GM23338 (cell line): ENCODE measurements around the gene MAGEB3. TPM values are rescaled to one million over a fixed set of nuclear protein-coding genes. Genes with fewer than 3 reads are reported as not detected.

Experiments
- ATAC-seq: fragments of 200-7000 bp; cut with Tn5 transposase; 3 replicates; pipeline ENCODE4 v1.9.1; 2020
- DNase-seq: peaks from one replicate; pipeline ENCODE4 v3.0.0-alpha.2; 2015; ENCODE audit warnings: low spot score
- H2AFZ ChIP-seq: fragments of 200-600 bp; sonication (generic); 2 replicates; pipeline ENCODE4 v1.8.0; 2016; ENCODE audit warnings: antibody characterized with exemption, mild to moderate bottlenecking, moderate library complexity
- H3F3A ChIP-seq: fragments of 200-600 bp; sonication (generic); replicated peaks from 2 replicates; pipeline ENCODE4 v1.8.0; 2017; ENCODE audit warnings: antibody characterized with exemption, mixed run types, low read depth
- H3K27ac ChIP-seq: fragments of 200-600 bp; sonication (generic); 2 replicates; pipeline ENCODE4 v1.6.1; 2016; ENCODE audit warnings: low read depth
- H3K27me3 ChIP-seq: fragments of 200-600 bp; sonication (generic); 2 replicates; pipeline ENCODE4 v1.8.0; 2016; ENCODE audit warnings: mild to moderate bottlenecking, mixed run types, moderate library complexity; ENCODE audit not compliant: insufficient read depth
- H3K36me3 ChIP-seq: fragments of 200-600 bp; sonication (generic); 2 replicates; pipeline ENCODE4 v1.8.0; 2016; ENCODE audit warnings: mild to moderate bottlenecking; ENCODE audit not compliant: insufficient read depth
- H3K4me1 ChIP-seq: fragments of 200-600 bp; sonication (generic); 2 replicates; pipeline ENCODE4 v1.8.0; 2016; ENCODE audit warnings: mild to moderate bottlenecking, moderate library complexity; ENCODE audit not compliant: insufficient read depth
- H3K4me2 ChIP-seq: fragments of 200-600 bp; sonication (generic); 2 replicates; pipeline ENCODE4 v1.7.1; 2017; ENCODE audit warnings: mixed run types
- H3K4me3 ChIP-seq: fragments of 200-600 bp; sonication (generic); 2 replicates; pipeline ENCODE4 v1.6.1; 2016; ENCODE audit warnings: mixed run types
- H3K79me2 ChIP-seq: fragments of 200-600 bp; sonication (generic); replicated peaks from 2 replicates; pipeline ENCODE4 v1.8.0; 2017; ENCODE audit warnings: mild to moderate bottlenecking; ENCODE audit not compliant: insufficient read depth
- H3K9me2 ChIP-seq: fragments of 200-600 bp; sonication (generic); 2 replicates; pipeline ENCODE4 v1.8.0; 2017; ENCODE audit not compliant: insufficient read depth
- H4K20me1 ChIP-seq: fragments of 200-600 bp; sonication (generic); replicated peaks from 2 replicates; pipeline ENCODE4 v1.8.0; 2017; ENCODE audit warnings: mild to moderate bottlenecking; ENCODE audit not compliant: insufficient read depth
- H3K27ac Mint-ChIP-seq: 2 replicates; pipeline ENCODE4 v1.8.0; 2020; ENCODE audit warnings: inconsistent platforms, mild to moderate bottlenecking, moderate library complexity, mixed read lengths
- H3K27me3 Mint-ChIP-seq: 3 replicates; pipeline ENCODE4 v1.8.0; 2022; ENCODE audit warnings: low read depth, mild to moderate bottlenecking, moderate library complexity, mixed read lengths, inconsistent platforms; ENCODE audit not compliant: insufficient read depth, poor library complexity
- H3K36me3 Mint-ChIP-seq: 3 replicates; pipeline ENCODE4 v1.8.0; 2021; ENCODE audit warnings: low read depth, mild to moderate bottlenecking, inconsistent platforms, moderate library complexity, mixed read lengths
- H3K4me1 Mint-ChIP-seq: 3 replicates; pipeline ENCODE4 v1.8.0; 2020; ENCODE audit warnings: mild to moderate bottlenecking, inconsistent platforms, mixed read lengths
- H3K4me3 Mint-ChIP-seq: 3 replicates; pipeline ENCODE4 v1.8.0; 2021; ENCODE audit warnings: moderate library complexity, mild to moderate bottlenecking, inconsistent platforms, mixed read lengths
- H3K9me3 Mint-ChIP-seq: 3 replicates; pipeline ENCODE4 v1.8.0; 2020; ENCODE audit warnings: moderate library complexity, mild to moderate bottlenecking, inconsistent platforms, mixed read lengths
- CREB1 ChIP-seq: fragments of 250-450 bp; sonication (Bioruptor Pico); IDR thresholded peaks from 2 replicates; pipeline ENCODE4 v1.5.0; 2020; ENCODE audit warnings: low read depth, mild to moderate bottlenecking, moderate library complexity
- CTCF ChIP-seq, 2 experiments: fragments of 200-600 bp in 1 of 2; sonication (generic) in 1 of 2; conservative IDR thresholded peaks; 2 replicates each; pipeline versions ENCODE4 v1.5.1 to v1.6.1; 2016 to 2017; ENCODE audit warnings: antibody characterized with exemption in 2 of 2, low read depth in 2 of 2, mild to moderate bottlenecking in 2 of 2, moderate library complexity in 1 of 2
- ETS1 ChIP-seq: IDR thresholded peaks from 2 replicates; pipeline ENCODE4 v1.6.1; 2016; ENCODE audit warnings: antibody characterized with exemption
- EZH2 ChIP-seq: fragments of 200-600 bp; sonication (generic); IDR thresholded peaks from one replicate; pipeline ENCODE4 v1.8.0; 2017; ENCODE audit warnings: antibody characterized with exemption, mild to moderate bottlenecking, low read depth; ENCODE audit not compliant: unreplicated experiment
- EZH2phosphoT487 ChIP-seq: fragments of 200-600 bp; sonication (generic); IDR thresholded peaks from one replicate; pipeline ENCODE4 v1.8.1; 2018; ENCODE audit warnings: antibody characterized with exemption; ENCODE audit not compliant: unreplicated experiment
- JUNB ChIP-seq: IDR thresholded peaks from one replicate; pipeline ENCODE4 v1.6.1; 2016; ENCODE audit warnings: antibody characterized with exemption; ENCODE audit not compliant: unreplicated experiment
- NANOG ChIP-seq: IDR thresholded peaks from 2 replicates; pipeline ENCODE4 v1.6.1; 2016; ENCODE audit warnings: antibody characterized with exemption, borderline replicate concordance
- POLR2AphosphoS5 ChIP-seq: IDR thresholded peaks from 2 replicates; pipeline ENCODE4 v1.6.1; 2016; ENCODE audit warnings: antibody characterized with exemption, low read depth
- REST ChIP-seq: IDR thresholded peaks from one replicate; pipeline ENCODE4 v1.6.1; 2018; ENCODE audit warnings: antibody characterized with exemption; ENCODE audit not compliant: unreplicated experiment
- STAT1 ChIP-seq: IDR thresholded peaks from one replicate; pipeline ENCODE4 v1.6.1; 2016; ENCODE audit warnings: antibody characterized with exemption; ENCODE audit not compliant: unreplicated experiment
- ZNF114 ChIP-seq: fragments of 250-450 bp; sonication (Bioruptor Pico); IDR thresholded peaks from 2 replicates; pipeline ENCODE4 v1.5.0; 2020; ENCODE audit warnings: mild to moderate bottlenecking, moderate library complexity
- ZNF331 ChIP-seq: fragments of 250-450 bp; sonication (Bioruptor Pico); IDR thresholded peaks from 2 replicates; pipeline ENCODE4 v1.5.0; 2020; ENCODE audit warnings: low read depth, mild to moderate bottlenecking, moderate library complexity
- ZNF462 ChIP-seq: fragments of 250-450 bp; sonication (Bioruptor Pico); IDR thresholded peaks from 2 replicates; pipeline ENCODE4 v1.5.0; 2020; ENCODE audit warnings: mild to moderate bottlenecking, moderate library complexity
- polyA plus RNA-seq: library from polyadenylated mRNA; unstranded; fragments of >200 nt; fragmentation: Nextera tagmentation; extraction: Ambion mirVana; gene quantifications from 2 replicates; pipeline ENCODE4 v1.2.1, GENCODE V29; 2016
- total RNA-seq: library from RNA; depleted of rRNA; stranded (reverse); fragments of >200 nt; shearing (Covaris generic); gene quantifications from 2 replicates; pipeline ENCODE4 v1.2.3, GENCODE V29; 2014

Gene MAGEB3
- total and polyA plus RNA-seq, 2 experiments from 2014 or later: not detected

GRCh38 chrX:30181353-30181752 is 49.1 kb upstream of the MAGEB3 start:
- Histone ChIP-seq H3F3A (no peaks in the 10 kb centered on the region), H3K4me1 (no peaks in the 10 kb centered on the region), H3K79me2 (no peaks in the 10 kb centered on the region), H3K4me2 (no peak overlapping the region), H2AFZ (no peak overlapping the region), H3K27me3 (no peaks in the 10 kb centered on the region), H3K27ac (no peak overlapping the region), H3K4me3 (no peak overlapping the region), H3K36me3 (no peaks in the 10 kb centered on the region), H4K20me1 (no peaks in the 10 kb centered on the region), H3K9me2 (no peaks in the 10 kb centered on the region)
- Mint-ChIP-seq H3K36me3 (no peaks in the 10 kb centered on the region), H3K27me3 (no peaks in the 10 kb centered on the region), H3K9me3 (no peaks in the 10 kb centered on the region; the same call in 2 of the 3 replicates), H3K4me1 (no peaks in the 10 kb centered on the region), H3K27ac (no peak overlapping the region), H3K4me3 (no peak overlapping the region)
- TF ChIP-seq STAT1 (no peak), EZH2 (no peak), ZNF114 (CRISPR knock-in tag) (no peak), CREB1 (no peak), NANOG (no peak), ZNF462 (CRISPR knock-in tag) (no peak), POLR2AphosphoS5 (no peak), REST (no peak), ETS1 (no peak), CTCF (conservative IDR thresholded peaks at IDR 0.05; ENCODE audit: low read depth in 2 of 2) (no peak), JUNB (no peak), ZNF331 (CRISPR knock-in tag) (no peak), EZH2phosphoT487 (no peak)
- DNase-seq (no peak), ATAC-seq (no peak)
